ENCODE data around the gene CDKN2AIP.
A peak's percentile ranks its signal among the peaks of the same experiment; 100 is the strongest.

Gene CDKN2AIP

DNA sequence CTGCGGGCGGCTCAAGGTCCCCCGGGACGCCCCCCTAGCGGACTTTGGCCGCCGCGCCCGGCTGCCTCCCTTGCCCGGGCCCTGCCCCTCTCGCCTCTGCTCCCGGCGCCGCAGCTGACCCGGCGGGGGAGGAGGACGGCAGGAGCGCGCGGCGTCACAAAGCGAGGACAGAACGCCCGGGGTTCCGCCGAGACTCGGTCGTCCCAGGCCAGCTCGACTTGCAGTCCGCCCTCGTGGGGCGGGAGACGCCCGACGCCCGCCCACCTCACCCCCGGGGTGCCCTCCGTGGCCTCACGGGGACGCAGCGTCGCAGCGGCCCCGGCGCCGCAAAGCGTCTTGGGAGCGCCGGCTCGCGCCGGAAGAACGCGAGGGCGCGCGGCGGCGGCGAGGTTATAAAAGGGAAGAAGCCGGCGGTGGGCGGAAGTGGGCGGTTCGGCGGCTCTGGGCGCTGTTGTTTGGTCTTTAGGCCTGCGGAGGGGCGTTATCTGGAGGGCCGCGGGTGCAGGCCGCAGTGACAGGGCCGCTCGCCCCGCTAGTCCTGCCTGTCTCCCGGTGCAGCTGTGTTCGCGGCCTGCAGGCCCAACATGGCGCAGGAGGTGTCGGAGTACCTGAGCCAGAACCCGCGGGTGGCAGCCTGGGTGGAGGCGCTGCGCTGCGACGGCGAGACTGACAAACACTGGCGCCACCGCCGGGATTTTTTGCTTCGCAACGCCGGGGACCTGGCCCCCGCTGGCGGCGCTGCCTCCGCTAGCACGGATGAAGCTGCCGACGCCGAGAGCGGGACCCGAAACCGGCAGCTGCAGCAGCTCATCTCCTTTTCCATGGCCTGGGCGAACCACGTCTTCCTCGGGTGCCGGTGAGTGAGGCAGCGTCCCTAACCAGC is at the start of gene CDKN2AIP:
Gene CDKN2AIP, plus strand, starts transcription at position 423 of the 883 bp plus-strand sequence. Its CDS starts 162 bp downstream, at position 585.
- peak; percentile 92 for DNase-seq

- no peak for DNase-seq
Measured at GRCh38 chr4:183395395-183395794, 49.0 kb upstream of the CDKN2AIP start.

DNA sequence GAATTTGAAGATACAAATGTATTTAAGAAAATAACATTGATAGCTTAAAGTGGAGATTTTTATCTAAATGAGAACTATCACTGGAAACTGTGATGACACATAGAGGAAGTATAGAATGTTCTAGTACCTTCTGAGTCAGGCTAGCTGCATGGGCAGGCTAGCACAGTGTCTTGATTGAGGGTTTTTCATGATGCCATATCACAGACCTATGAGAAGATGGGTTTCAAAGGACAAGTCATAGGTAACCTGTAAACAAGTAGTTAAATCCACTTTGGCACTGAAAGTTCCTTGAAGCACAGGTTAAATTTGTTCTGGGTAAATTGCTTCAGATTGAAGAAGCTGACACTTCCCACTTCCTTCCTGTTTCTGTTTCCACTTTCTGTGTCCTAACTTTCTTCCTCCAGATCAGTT is 48.2 kb upstream of the CDKN2AIP start:
- no peak for DNase-seq

DNA sequence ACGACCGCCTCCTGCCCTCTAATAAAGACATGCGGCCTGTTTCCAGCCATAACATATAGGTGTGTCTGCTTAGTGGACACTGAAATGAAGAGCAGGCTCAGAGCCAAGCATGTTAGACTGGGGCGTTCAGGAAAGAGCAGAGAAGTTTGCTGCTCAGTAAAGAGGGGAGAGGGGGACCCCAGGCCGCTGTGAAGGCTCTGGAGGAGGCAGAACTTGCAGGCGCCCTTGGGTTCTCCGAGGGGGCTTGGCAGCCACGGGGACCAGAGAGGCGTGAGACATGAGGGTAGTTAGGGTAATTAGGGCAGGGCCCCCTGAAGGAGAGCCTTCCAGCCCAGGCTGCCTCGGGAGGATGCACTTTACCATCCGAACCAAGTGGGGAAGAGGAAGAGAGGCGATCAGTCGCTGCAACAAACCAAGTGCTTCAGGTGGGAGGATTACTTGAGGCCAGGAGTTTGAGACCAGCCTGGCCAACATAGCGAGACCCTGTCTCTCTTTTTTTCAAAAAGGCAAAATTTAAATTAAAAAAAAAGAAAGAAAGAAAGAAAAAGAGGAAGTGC is 46.6 kb upstream of the CDKN2AIP start:
- no peak for DNase-seq

- peak; percentile 78 for DNase-seq
Measured at GRCh38 chr4:183398298-183399125, 45.9 kb upstream of the CDKN2AIP start.

DNA sequence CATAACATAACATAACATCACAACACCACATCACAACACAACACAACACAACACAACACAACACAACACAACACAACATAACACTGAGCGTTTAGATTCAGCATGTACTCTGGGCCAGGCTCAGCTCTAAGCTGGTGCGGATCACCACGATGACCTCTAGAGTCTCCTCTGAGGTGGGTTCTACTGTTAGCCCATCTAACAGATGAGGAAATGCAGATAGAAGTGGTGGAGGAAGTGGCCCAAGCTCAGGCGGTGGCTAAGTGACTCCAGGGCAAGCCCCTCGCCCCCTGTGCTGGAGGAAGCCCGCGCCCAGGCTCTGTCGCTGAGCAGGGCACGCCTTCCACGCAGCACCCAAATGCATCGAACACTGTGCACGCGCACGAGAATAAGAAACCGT is 45.3 kb upstream of the CDKN2AIP start:
- DNase-seq, result no peak

GRCh38 chr4:183399616-183400015 is 44.8 kb upstream of the CDKN2AIP start:
- DNase-seq, result no peak

- DNase-seq, result no peak
Measured at GRCh38 chr4:183400035-183400434, 44.4 kb upstream of the CDKN2AIP start.

- no peak for DNase-seq
Measured at GRCh38 chr4:183401473-183401872, 43.0 kb upstream of the CDKN2AIP start.

DNA sequence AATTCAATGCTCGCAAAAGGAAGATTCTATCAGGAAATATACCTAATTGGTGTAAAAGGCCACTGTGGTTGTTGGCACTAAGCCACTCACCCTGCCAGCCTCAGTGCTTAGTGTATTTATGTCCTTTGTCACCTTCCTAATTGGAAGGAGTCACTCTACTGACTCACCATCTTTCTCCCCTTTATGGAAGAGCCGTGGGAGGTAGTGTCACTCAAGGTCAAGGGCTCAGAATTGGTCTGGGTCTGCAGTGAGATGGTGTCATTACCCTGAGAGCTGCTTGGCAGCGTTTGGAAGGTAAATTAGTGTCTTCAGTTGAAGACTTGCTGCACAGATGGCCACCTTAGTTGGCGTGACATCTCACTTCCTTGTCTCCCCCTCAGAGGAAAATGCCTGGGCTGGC is 41.7 kb upstream of the CDKN2AIP start:
- peak; percentile 20 for DNase-seq

GRCh38 chr4:183403486-183403885 is 41.0 kb upstream of the CDKN2AIP start:
- DNase-seq, result no peak

DNA sequence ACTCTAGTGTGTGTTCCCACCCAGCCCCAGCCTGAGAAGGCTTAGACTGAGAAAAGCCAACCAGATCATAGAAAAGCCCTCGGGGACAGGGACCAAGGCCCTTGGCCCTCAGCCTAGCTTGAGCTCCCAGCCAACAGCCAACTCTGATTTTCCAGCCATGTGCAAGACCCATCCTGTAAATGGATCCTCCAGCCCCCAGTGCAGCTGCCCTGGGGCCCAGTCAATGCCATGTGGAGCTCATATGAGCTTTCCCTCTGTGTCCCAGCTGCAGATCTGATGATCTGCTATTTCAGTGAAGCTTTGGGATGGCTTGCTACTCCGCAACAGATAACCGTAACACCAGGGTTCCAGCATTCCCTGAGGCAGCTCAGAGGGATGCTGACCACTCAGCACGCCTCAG is 40.5 kb upstream of the CDKN2AIP start:
- DNase-seq, result no peak

DNA sequence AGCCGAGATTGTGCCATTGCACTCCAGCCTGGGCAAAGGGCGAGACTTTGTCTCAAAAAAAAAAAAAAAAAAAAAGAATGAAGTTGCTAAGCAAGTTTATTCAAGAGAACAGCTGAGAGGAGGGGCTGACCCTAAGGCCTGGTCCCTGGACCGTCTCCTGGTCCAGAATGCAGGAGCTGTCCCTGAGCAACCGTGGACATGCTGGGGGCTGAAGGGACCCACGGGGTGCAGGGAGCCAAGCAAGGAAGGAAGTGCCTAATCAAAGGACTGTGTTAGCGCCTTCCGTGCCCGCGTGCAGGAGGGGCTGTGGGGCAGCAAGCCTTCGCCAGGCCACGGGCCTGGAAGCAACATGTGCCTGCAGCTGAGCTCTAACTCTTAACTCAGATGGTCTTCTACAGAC is 39.1 kb upstream of the CDKN2AIP start:
- no peak for DNase-seq

GRCh38 chr4:183407128-183407585 is 37.3 kb upstream of the CDKN2AIP start:
- DNase-seq, result peak; percentile 72

GRCh38 chr4:183407635-183408464 is 36.6 kb upstream of the CDKN2AIP start:
- no peak for DNase-seq

- DNase-seq, result no peak
Measured at GRCh38 chr4:183408796-183409195, 35.6 kb upstream of the CDKN2AIP start.

- no peak for DNase-seq
Measured at GRCh38 chr4:183409483-183409882, 35.0 kb upstream of the CDKN2AIP start.

- DNase-seq, result no peak
Measured at GRCh38 chr4:183409934-183410333, 34.5 kb upstream of the CDKN2AIP start.

DNA sequence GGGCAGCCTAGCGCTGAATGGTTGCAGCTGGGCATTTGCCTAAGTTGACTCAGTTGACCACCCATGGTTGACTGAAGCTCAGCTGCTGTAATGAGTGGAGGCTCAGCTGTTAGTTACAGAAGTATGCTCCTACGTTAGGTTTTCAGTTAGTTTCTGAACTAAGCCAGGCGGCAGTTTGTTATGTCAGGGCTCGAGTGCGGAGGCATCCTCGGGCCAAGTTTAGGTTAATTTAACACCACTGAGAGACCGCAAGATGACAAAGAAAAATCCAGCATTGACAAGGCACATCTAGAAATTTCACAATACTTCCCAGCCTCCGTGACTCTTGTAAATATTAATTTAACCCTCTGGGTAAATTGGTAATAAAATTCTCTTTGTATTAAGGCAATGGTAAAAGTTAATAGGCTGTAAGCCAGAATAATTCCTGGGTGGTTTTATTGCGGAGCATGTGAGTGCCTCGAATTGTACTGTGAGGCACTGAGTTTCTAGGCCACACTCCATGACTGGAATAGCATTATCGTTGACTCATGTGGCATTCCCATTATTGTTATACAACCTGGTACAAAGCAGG is 33.1 kb upstream of the CDKN2AIP start:
- DNase-seq, result no peak

DNA sequence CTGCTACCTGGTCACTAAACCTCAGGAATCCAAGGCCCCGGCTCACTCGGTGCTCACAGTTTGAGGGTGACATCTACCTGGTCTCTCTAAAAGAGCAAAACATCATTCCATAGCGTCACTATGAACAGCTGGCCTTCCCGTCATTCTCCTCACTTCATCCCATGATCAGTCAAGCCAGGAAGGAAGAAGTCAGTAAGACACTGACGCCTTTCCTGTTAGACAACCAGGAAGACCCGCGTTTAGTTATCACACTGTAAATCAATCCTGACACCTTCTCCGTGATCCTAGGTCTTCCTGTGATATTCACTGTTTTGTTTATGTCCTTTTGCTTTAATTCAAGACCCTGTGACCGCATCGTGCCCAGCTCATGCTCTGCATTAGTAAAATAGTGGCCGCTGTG is 31.6 kb upstream of the CDKN2AIP start:
- no peak for DNase-seq

- peak; percentile 12 for DNase-seq
Measured at GRCh38 chr4:183413234-183414200, 30.9 kb upstream of the CDKN2AIP start.

Data from RPMI8226 (cell line).